ENCODE measurements around the gene APLP2. TPM values are rescaled to one million over a fixed set of nuclear protein-coding genes. Genes with fewer than 3 reads are reported as not detected.

APLP2 gene
- total and polyA plus RNA-seq, 2 experiments from 2014 or later, result 322 to 362 TPM

- H3K4me1 Mint-ChIP-seq, result peaks cover 14% of the 10 kb centered on the region
- Histone ChIP-seq H3K36me3 (ENCODE audit: insufficient read depth) (no peaks in the 10 kb centered on the region), H3K9me2 (ENCODE audit: insufficient read depth) (no peaks in the 10 kb centered on the region), H3K4me2 (no peak overlapping the region), H3K79me2 (replicated peaks; ENCODE audit: insufficient read depth) (no peaks in the 10 kb centered on the region), H3K4me1 (ENCODE audit: insufficient read depth) (no peaks in the 10 kb centered on the region; the same call in 1 of the 2 replicates), H3K27me3 (ENCODE audit: insufficient read depth) (no peaks in the 10 kb centered on the region), H2AFZ (no peak overlapping the region), H3F3A (replicated peaks; ENCODE audit: low read depth) (no peaks in the 10 kb centered on the region), H3K4me3 (no peak overlapping the region), H4K20me1 (replicated peaks; ENCODE audit: insufficient read depth) (no peaks in the 10 kb centered on the region; the same call in 1 of the 2 replicates), H3K27ac (ENCODE audit: low read depth) (no peak overlapping the region)
- H3K27ac Mint-ChIP-seq, result no peak overlapping the region
- H3K36me3 Mint-ChIP-seq (ENCODE audit: low read depth), result no peaks in the 10 kb centered on the region; the same call in 2 of the 3 replicates
- ATAC-seq (no peak), DNase-seq (ENCODE audit: low spot score) (no peak)
- TF ChIP-seq ZNF331 (CRISPR knock-in tag; IDR thresholded peaks at IDR 0.05; ENCODE audit: low read depth) (no peak), ZNF114 (CRISPR knock-in tag; IDR thresholded peaks at IDR 0.05) (no peak), NANOG (IDR thresholded peaks at IDR 0.05; ENCODE audit: borderline replicate concordance) (no peak), CREB1 (CRISPR knock-in tag; IDR thresholded peaks at IDR 0.05; ENCODE audit: low read depth) (no peak), EZH2 (IDR thresholded peaks at IDR 0.05; ENCODE audit: low read depth, unreplicated experiment) (no peak), STAT1 (IDR thresholded peaks at IDR 0.05; ENCODE audit: unreplicated experiment) (no peak), POLR2AphosphoS5 (IDR thresholded peaks at IDR 0.05; ENCODE audit: low read depth) (no peak), EZH2phosphoT487 (IDR thresholded peaks at IDR 0.05; ENCODE audit: unreplicated experiment) (no peak), JUNB (IDR thresholded peaks at IDR 0.05; ENCODE audit: unreplicated experiment) (no peak), CTCF (conservative IDR thresholded peaks at IDR 0.05; ENCODE audit: low read depth in 2 of 2) (no peak), ETS1 (IDR thresholded peaks at IDR 0.05) (no peak)
- TF ChIP-seq, protein P1, sequence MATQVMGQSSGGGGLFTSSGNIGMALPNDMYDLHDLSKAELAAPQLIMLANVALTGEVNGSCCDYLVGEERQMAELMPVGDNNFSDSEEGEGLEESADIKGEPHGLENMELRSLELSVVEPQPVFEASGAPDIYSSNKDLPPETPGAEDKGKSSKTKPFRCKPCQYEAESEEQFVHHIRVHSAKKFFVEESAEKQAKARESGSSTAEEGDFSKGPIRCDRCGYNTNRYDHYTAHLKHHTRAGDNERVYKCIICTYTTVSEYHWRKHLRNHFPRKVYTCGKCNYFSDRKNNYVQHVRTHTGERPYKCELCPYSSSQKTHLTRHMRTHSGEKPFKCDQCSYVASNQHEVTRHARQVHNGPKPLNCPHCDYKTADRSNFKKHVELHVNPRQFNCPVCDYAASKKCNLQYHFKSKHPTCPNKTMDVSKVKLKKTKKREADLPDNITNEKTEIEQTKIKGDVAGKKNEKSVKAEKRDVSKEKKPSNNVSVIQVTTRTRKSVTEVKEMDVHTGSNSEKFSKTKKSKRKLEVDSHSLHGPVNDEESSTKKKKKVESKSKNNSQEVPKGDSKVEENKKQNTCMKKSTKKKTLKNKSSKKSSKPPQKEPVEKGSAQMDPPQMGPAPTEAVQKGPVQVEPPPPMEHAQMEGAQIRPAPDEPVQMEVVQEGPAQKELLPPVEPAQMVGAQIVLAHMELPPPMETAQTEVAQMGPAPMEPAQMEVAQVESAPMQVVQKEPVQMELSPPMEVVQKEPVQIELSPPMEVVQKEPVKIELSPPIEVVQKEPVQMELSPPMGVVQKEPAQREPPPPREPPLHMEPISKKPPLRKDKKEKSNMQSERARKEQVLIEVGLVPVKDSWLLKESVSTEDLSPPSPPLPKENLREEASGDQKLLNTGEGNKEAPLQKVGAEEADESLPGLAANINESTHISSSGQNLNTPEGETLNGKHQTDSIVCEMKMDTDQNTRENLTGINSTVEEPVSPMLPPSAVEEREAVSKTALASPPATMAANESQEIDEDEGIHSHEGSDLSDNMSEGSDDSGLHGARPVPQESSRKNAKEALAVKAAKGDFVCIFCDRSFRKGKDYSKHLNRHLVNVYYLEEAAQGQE (IDR thresholded peaks at IDR 0.05; ENCODE audit: unreplicated experiment), result no peak
- TF ChIP-seq, protein P2, sequence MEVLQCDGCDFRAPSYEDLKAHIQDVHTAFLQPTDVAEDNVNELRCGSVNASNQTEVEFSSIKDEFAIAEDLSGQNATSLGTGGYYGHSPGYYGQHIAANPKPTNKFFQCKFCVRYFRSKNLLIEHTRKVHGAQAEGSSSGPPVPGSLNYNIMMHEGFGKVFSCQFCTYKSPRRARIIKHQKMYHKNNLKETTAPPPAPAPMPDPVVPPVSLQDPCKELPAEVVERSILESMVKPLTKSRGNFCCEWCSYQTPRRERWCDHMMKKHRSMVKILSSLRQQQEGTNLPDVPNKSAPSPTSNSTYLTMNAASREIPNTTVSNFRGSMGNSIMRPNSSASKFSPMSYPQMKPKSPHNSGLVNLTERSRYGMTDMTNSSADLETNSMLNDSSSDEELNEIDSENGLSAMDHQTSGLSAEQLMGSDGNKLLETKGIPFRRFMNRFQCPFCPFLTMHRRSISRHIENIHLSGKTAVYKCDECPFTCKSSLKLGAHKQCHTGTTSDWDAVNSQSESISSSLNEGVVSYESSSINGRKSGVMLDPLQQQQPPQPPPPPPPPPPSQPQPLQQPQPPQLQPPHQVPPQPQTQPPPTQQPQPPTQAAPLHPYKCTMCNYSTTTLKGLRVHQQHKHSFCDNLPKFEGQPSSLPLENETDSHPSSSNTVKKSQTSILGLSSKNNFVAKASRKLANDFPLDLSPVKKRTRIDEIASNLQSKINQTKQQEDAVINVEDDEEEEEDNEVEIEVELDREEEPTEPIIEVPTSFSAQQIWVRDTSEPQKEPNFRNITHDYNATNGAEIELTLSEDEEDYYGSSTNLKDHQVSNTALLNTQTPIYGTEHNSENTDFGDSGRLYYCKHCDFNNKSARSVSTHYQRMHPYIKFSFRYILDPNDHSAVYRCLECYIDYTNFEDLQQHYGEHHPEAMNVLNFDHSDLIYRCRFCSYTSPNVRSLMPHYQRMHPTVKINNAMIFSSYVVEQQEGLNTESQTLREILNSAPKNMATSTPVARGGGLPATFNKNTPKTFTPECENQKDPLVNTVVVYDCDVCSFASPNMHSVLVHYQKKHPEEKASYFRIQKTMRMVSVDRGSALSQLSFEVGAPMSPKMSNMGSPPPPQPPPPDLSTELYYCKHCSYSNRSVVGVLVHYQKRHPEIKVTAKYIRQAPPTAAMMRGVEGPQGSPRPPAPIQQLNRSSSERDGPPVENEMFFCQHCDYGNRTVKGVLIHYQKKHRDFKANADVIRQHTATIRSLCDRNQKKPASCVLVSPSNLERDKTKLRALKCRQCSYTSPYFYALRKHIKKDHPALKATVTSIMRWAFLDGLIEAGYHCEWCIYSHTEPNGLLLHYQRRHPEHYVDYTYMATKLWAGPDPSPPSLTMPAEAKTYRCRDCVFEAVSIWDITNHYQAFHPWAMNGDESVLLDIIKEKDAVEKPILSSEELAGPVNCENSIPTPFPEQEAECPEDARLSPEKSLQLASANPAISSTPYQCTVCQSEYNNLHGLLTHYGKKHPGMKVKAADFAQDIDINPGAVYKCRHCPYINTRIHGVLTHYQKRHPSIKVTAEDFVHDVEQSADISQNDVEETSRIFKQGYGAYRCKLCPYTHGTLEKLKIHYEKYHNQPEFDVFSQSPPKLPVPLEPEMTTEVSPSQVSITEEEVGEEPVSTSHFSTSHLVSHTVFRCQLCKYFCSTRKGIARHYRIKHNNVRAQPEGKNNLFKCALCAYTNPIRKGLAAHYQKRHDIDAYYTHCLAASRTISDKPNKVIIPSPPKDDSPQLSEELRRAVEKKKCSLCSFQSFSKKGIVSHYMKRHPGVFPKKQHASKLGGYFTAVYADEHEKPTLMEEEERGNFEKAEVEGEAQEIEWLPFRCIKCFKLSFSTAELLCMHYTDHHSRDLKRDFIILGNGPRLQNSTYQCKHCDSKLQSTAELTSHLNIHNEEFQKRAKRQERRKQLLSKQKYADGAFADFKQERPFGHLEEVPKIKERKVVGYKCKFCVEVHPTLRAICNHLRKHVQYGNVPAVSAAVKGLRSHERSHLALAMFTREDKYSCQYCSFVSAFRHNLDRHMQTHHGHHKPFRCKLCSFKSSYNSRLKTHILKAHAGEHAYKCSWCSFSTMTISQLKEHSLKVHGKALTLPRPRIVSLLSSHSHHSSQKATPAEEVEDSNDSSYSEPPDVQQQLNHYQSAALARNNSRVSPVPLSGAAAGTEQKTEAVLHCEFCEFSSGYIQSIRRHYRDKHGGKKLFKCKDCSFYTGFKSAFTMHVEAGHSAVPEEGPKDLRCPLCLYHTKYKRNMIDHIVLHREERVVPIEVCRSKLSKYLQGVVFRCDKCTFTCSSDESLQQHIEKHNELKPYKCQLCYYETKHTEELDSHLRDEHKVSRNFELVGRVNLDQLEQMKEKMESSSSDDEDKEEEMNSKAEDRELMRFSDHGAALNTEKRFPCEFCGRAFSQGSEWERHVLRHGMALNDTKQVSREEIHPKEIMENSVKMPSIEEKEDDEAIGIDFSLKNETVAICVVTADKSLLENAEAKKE (CRISPR knock-in tag; IDR thresholded peaks at IDR 0.05), result no peak
- H3K27me3 Mint-ChIP-seq (ENCODE audit: insufficient read depth, low read depth, poor library complexity), result peaks cover 7% of the 10 kb centered on the region
- no peak overlapping the region for H3K4me3 Mint-ChIP-seq
- no peaks in the 10 kb centered on the region for H3K9me3 Mint-ChIP-seq
Observed at GRCh38 chr11:130181295-130182272, 111.9 kb downstream of the APLP2 start.

Measured in GM23338 (cell line).